ENCODE data around the gene DHRSX. TPM values are rescaled to one million over a fixed set of nuclear protein-coding genes. Genes with fewer than 3 reads are reported as not detected.
"Not testable (repeated sequence)": the region's sequence is repeated elsewhere in the genome, so short reads cannot be mapped to it uniquely, and the experiment has no call there.

The DHRSX gene
- total RNA-seq, 1 donor from 2014 or later, result 18.5 TPM

DNA sequence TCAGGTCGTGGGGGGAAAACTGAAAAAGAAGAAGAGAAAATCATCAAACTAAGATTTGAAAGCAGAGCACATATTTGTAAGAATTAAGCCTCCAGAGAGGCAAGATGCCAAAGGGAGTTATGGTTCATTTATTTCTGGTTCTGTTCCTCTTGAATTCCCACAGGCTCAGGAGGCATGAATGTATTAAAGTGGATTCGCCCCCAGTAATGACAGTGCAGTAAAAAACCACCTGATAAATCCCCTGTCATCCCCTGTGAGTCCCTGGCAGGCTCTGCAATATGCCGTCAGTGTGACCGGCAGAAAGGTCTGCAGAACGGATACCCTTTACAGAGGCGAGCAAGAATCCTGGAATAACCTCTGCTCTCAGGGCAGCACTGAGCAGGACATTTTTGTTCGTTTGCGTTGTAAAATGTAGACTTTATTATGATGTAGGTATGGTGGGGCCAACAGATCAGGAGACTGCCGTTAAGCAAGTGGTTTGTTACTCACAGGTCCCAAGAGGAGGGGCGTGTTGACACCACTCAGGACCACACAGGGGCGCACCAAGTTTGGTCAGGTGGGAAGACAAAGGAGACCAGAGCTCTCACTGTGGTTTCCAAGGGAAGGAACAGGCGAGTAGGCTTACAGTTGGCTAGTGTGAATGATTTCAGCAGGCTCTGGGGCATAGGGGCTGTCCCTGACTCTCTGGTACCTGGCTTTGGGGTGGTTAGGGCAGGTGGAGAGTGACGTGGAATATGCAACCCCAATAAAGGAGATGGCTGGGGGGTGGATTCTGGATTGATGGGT lies 75.3 kb downstream of the DHRSX start:
- DNase-seq (ENCODE audit: low spot score), result no peak

DNA sequence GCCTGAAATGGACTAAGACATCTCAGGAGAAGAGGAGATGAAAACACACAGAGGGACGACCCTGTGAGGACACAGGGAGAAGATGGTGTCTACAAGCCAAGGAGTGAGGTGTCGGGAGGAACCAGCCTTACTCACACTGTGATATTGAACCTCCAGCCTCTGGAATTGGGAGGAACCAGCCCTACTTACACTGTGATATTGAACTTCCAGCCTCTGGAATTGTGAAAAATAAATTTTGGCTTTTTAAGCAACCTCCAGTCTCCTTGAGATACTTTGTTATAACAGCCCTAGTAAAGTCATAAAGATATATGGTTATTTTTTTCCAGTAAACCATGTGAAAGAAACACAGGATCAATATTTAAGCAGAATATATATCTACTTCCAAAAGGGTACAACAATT lies 76.5 kb downstream of the DHRSX start:
- no peak for DNase-seq (ENCODE audit: low spot score)

GRCh38 chrX:2423899-2424298 lies 76.9 kb downstream of the DHRSX start:
- no peak for DNase-seq (ENCODE audit: low spot score)

GRCh38 chrX:2423282-2423681 lies 77.5 kb downstream of the DHRSX start:
- no peak for DNase-seq (ENCODE audit: low spot score)

- DNase-seq (ENCODE audit: low spot score), result not testable (repeated sequence)
Measured at GRCh38 chrX:2419418-2419817, 81.4 kb downstream of the DHRSX start.

- DNase-seq (ENCODE audit: low spot score), result no peak
Measured at GRCh38 chrX:2418000-2418399, 82.8 kb downstream of the DHRSX start.

DNA sequence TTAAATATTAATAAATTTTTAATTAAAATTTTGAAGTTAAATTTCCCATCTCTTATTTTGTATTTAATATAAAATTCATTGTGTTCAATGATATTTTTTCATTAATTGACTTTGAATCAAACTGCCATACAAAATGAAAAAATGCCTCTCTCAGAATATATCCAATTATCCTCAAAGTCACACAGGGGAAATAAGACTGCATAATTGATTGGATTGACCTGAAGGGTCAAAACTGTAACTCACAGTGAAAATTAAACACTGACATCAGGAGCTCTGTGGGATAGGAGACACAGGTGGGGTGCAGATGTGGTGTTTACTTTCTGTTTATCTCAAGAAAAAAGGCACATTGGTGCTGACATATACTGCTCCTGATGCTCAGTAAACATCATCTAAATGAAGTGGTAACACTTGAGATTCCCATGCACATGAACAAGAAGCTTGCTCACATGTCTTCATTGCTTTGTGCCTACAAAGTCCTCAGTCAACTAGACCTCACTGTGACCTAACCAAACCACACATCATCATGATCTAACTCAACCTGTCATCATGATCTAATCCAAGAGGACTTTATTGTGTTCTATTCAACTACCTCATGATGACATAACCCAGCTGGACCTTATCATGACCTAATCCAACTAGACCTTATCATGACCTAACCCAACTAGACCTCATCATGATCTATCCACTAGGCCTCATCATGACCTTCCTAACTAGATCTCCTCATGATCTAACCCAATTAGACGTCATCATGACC lies 83.7 kb downstream of the DHRSX start:
- no peak for DNase-seq (ENCODE audit: low spot score)

GRCh38 chrX:2414384-2414783 lies 86.4 kb downstream of the DHRSX start:
- DNase-seq (ENCODE audit: low spot score), result no peak

- DNase-seq (ENCODE audit: low spot score), result no peak
Measured at GRCh38 chrX:2413969-2414368, 86.8 kb downstream of the DHRSX start.

- no peak for DNase-seq (ENCODE audit: low spot score)
Measured at GRCh38 chrX:2412131-2412530, 88.6 kb downstream of the DHRSX start.

DNA sequence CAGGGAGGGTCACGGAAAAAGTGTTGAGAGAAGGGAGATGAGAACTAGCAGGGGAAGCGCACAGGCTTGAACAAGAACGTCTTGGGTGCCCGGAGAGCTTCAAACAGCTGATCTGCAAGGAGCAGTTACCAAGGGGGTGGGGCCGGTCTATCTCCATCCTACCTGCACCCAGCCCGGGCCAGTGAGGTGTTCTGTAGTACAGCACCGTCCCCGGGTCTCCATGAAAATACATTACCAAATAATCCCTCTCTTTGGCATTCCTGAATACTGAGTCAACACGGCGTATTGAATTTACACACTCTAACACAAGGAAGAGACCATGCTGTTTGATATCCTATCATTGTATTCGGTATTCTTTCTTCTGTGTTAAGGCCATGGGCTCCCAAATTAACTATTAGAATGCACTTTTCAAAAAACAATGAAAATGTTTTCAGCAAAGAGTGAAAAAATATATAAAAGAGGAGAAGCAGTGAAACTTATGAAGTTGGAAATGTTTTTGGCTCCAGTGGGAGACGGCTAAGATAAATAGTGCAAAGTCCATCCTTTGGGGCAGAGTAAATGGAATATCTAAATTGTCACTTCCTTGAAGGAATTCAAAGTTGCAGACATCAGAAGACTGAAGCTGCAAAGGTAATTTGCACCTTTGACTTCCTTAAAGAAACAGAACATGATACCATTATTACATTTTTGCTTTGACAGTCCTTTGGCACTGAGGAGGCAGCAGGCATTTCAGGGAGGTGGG lies 90.3 kb downstream of the DHRSX start:
- no peak for DNase-seq (ENCODE audit: low spot score)

DNA sequence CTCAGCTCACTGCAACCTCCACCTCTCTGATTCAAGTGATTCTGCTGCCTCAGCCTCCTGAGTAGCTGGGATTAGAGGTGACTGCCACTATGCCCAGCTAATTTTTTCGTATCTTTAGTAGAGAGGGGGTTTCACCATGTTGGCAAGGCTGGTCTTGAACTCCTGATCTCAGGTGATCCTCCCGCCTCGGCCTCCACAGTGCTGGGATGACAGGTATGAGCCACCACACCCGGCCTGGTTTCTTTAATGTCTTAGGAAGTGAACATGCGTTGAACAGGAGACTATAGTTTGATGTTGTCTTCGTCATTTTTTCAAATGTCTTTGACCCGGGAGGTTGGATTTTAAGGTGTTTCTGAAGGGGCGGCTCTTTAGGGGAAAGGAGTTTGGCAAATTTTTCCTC lies 91.0 kb downstream of the DHRSX start:
- DNase-seq (ENCODE audit: low spot score), result no peak

GRCh38 chrX:2408856-2409255 lies 91.9 kb downstream of the DHRSX start:
- no peak for DNase-seq (ENCODE audit: low spot score)

DNA sequence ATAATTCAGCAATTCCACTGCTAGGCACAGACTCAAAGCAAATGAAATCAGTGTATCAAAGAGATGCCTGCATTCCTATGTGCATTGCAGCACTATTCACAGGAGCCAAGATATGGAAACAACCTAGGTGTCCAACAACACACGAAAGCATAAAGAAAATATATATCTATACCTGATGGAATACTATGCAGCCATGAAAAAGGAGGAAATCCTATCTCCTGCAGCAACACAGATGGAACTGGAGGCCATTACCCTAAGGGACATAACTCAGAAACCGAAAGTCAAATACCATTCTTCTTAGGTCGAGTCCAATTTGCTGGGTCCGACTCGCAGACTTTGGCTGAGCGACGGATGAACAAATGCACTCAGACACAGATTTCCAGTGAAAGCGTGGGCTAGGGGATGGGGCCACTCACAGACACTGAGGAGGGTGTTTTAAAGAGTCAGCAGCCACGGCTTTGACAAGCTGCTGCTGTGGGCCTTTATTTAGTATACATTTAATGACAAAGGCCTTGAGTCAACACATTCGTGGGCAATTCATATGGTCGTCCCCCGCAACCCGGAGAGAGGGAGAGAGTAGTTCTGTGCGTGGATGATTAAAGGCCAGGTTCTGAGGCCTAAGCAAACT lies 93.8 kb downstream of the DHRSX start:
- no peak for DNase-seq (ENCODE audit: low spot score)

DNA sequence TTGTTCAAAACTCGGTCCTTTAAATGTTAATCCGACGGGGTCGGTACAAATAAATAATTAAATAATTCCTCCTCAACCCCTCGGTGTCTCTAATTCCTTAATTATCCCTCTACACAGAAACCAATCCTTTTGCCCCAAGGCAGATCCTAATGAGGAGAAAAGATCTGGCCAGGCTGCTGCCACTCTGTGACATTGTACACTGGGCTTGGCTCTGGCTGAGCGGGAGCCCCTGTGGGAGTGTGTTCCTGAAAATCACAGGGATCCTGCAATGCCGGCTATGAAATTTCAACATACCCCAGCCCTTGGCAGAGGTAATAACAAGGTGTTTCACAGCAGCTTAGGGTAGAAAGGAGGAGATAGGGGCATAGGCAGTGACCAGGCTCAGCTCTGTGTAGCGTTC lies 96.0 kb downstream of the DHRSX start:
- DNase-seq (ENCODE audit: low spot score), result no peak

DNA sequence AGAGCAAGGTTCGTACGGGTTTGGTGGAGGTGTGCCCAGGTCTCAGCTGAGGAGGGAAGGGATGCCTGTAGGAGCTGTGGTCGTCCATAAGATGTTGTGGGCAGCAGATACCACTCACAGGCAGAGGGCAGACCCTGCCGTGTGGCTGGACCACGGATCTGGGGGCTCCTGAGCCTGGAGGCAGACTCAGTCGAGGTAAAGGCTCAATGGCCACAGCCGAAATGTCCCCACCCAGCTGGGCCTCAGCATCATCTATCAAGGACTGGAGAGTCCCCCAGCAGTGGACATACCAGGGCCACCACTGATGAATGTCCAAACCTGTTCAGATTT lies 98.5 kb downstream of the DHRSX start:
- DNase-seq (ENCODE audit: low spot score), result no peak

- DNase-seq (ENCODE audit: low spot score), result no peak
Measured at GRCh38 chrX:2401590-2402360, 99.0 kb downstream of the DHRSX start.

DNA sequence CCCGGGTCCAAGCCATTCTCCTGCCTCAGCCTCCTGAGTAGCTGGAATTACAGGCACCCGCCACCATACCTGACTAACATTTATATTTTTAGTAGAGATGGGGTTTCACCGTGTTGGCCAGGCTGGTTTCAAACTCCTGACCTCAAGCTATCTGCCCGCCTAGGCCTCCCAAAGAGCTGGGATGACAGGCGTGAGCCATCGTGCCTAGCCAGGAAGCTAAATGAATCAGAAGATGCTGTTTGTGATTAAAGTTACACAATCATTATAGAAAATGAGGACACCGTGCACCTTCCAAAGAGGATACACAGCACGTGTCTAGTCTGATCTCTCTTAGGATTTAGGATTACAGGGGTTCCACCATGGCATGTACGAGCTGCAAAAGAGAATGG lies 99.6 kb downstream of the DHRSX start:
- DNase-seq (ENCODE audit: low spot score), result no peak

GRCh38 chrX:2398064-2398656 lies 102.6 kb downstream of the DHRSX start:
- DNase-seq (ENCODE audit: low spot score), result no peak

- no peak for DNase-seq (ENCODE audit: low spot score)
Measured at GRCh38 chrX:2397229-2398063, 103.3 kb downstream of the DHRSX start.

Measured in ureter (tissue), 1 donor.